DOHH2 (cell line): ENCODE data around the gene PGRMC1.
"Not testable (repeated sequence)": the region's sequence is repeated elsewhere in the genome, so short reads cannot be mapped to it uniquely, and the experiment has no call there.

Source experiments
- H3F3A ChIP-seq: fragments of 200-600 bp; sonication (generic), shearing (Covaris generic); 2 replicates; pipeline ENCODE4 v1.6.0; 2016; ENCODE audit warnings: antibody characterized with exemption, mild to moderate bottlenecking; ENCODE audit not compliant: control insufficient read depth, insufficient read depth
- H3K27ac ChIP-seq: fragments of 200-600 bp; sonication (generic); 2 replicates; pipeline ENCODE4 v1.5.1; 2014; ENCODE audit warnings: low read depth, mild to moderate bottlenecking, low read length, moderate library complexity
- H3K27me3 ChIP-seq: fragments of 200-600 bp; sonication (generic); 2 replicates; pipeline ENCODE4 v1.6.1; 2014; ENCODE audit warnings: mild to moderate bottlenecking, low read length, mixed read lengths; ENCODE audit not compliant: control insufficient read depth
- H3K36me3 ChIP-seq: fragments of 200-600 bp; sonication (generic); 2 replicates; pipeline ENCODE4 v1.6.1; 2014; ENCODE audit warnings: mild to moderate bottlenecking, low read length, moderate library complexity, mixed read lengths; ENCODE audit not compliant: control insufficient read depth
- H3K4me1 ChIP-seq: fragments of 200-600 bp; sonication (generic); 2 replicates; pipeline ENCODE4 v1.6.1; 2014; ENCODE audit warnings: mild to moderate bottlenecking, low read length, mixed read lengths; ENCODE audit not compliant: control insufficient read depth
- H3K4me2 ChIP-seq: fragments of 200-600 bp; sonication (generic); 2 replicates; pipeline ENCODE4 v1.6.0; 2014; ENCODE audit warnings: mild to moderate bottlenecking, low read length, moderate library complexity
- H3K4me3 ChIP-seq: fragments of 200-600 bp; sonication (generic); 2 replicates; pipeline ENCODE4 v1.5.1; 2014; ENCODE audit warnings: mild to moderate bottlenecking, low read length, mixed read lengths
- H3K79me2 ChIP-seq: fragments of 200-600 bp; sonication (generic); 2 replicates; pipeline ENCODE4 v1.6.1; 2014; ENCODE audit warnings: mild to moderate bottlenecking, low read length, mixed read lengths; ENCODE audit not compliant: control insufficient read depth
- H3K9me2 ChIP-seq: fragments of 200-600 bp; sonication (generic); replicated peaks from 2 replicates; pipeline ENCODE4 v1.6.1; 2014; ENCODE audit warnings: mild to moderate bottlenecking, low read length, mixed read lengths; ENCODE audit not compliant: control insufficient read depth
- H3K9me3 ChIP-seq: fragments of 200-600 bp; sonication (generic); 2 replicates; pipeline ENCODE4 v1.6.1; 2014; ENCODE audit warnings: antibody characterized with exemption, low read length, mixed read lengths; ENCODE audit not compliant: control insufficient read depth, insufficient read depth
- H4K20me1 ChIP-seq: fragments of 200-600 bp; sonication (generic); 2 replicates; pipeline ENCODE4 v1.6.0; 2014; ENCODE audit warnings: low read depth, mild to moderate bottlenecking, antibody characterized with exemption, low read length, moderate library complexity; ENCODE audit not compliant: control insufficient read depth, insufficient read depth
- CTCF ChIP-seq: fragments of 200-600 bp; sonication (generic); IDR thresholded peaks from one replicate; pipeline ENCODE4 v1.5.1; 2014; ENCODE audit warnings: antibody characterized with exemption, mild to moderate bottlenecking, low read depth, low read length; ENCODE audit not compliant: poor library complexity, severe bottlenecking
- EZH2phosphoT487 ChIP-seq: fragments of 200-600 bp; sonication (generic); IDR thresholded peaks from 2 replicates; pipeline ENCODE4 v1.6.1; 2017; ENCODE audit warnings: borderline replicate concordance, mild to moderate bottlenecking, antibody characterized with exemption, low read length, moderate library complexity, mixed read lengths

Gene PGRMC1

GRCh38 chrX:119194621-119195020, 41.5 kb upstream of the PGRMC1 start:
- H3K4me2 ChIP-seq = no peak overlapping the region
- H3K36me3 ChIP-seq = no peaks in the 10 kb centered on the region
- no peaks in the 10 kb centered on the region for H3K27me3 ChIP-seq
- no peaks in the 10 kb centered on the region for H3K9me3 ChIP-seq
- H3K9me2 ChIP-seq = no peaks in the 10 kb centered on the region
- H3K4me1 ChIP-seq = no peaks in the 10 kb centered on the region
- H3K4me3 ChIP-seq = no peak overlapping the region
- H3F3A ChIP-seq = no peaks in the 10 kb centered on the region
- H3K27ac ChIP-seq = no peak overlapping the region
- H4K20me1 ChIP-seq = no peaks in the 10 kb centered on the region
- TF ChIP-seq CTCF (no peak), EZH2phosphoT487 (no peak)
- no peaks in the 10 kb centered on the region for H3K79me2 ChIP-seq

- Histone ChIP-seq H3K4me1 (no peaks in the 10 kb centered on the region), H3K79me2 (no peaks in the 10 kb centered on the region), H3K9me3 (no peaks in the 10 kb centered on the region), H3K4me3 (no peak overlapping the region), H3K36me3 (no peaks in the 10 kb centered on the region), H3K9me2 (no peaks in the 10 kb centered on the region), H3K27ac (no peak overlapping the region), H4K20me1 (no peaks in the 10 kb centered on the region), H3K27me3 (no peaks in the 10 kb centered on the region), H3F3A (no peaks in the 10 kb centered on the region), H3K4me2 (no peak overlapping the region)
- TF ChIP-seq CTCF (no peak), EZH2phosphoT487 (no peak)
Observed at GRCh38 chrX:119201570-119201969, 34.5 kb upstream of the PGRMC1 start.

- Histone ChIP-seq H3K36me3 (no peaks in the 10 kb centered on the region), H3K4me1 (no peaks in the 10 kb centered on the region), H3K27ac (no peak overlapping the region), H3K4me2 (no peak overlapping the region), H3K4me3 (no peak overlapping the region), H3F3A (no peaks in the 10 kb centered on the region), H3K9me3 (no peaks in the 10 kb centered on the region), H4K20me1 (no peaks in the 10 kb centered on the region), H3K79me2 (no peaks in the 10 kb centered on the region), H3K9me2 (no peaks in the 10 kb centered on the region), H3K27me3 (no peaks in the 10 kb centered on the region)
- no peak for TF ChIP-seq EZH2phosphoT487
- TF ChIP-seq CTCF = no peak
Observed at GRCh38 chrX:119206203-119206602, 29.9 kb upstream of the PGRMC1 start.

- not testable (repeated sequence) for H3K27me3 ChIP-seq, H3K9me3 ChIP-seq, H3K4me2 ChIP-seq, H3K4me3 ChIP-seq, H3K79me2 ChIP-seq, H3K9me2 ChIP-seq, H4K20me1 ChIP-seq, H3K27ac ChIP-seq, H3K36me3 ChIP-seq, H3F3A ChIP-seq, H3K4me1 ChIP-seq
Observed at GRCh38 chrX:119207483-119207882, 28.6 kb upstream of the PGRMC1 start.
